Femur (tissue), 1 donor: Measurements from ENCODE around the gene PPA2.

Experiments used
- DNase-seq: peaks from one replicate; pipeline ENCODE4 v3.0.0-alpha.2; 2017

PPA2 gene

DNA sequence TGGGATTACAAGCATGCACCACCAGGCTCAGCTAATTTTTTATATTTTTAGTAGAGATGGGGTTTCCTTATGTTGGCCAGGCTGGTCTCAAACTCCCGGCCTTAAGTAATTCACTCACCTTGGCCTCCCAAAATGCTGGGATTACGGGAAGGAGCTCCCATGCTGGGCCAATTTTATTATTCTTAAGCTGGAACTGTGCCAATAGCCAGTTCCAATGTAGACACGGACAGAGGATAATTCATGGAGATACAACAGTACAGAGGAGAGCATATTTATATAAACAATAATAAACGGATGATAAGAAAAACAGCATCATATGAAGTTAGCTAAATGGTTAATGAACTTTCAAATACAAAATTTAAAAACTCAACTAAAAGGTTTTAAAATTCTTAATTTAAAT lies 87.8 kb downstream of the PPA2 start:
- no peak for DNase-seq

- DNase-seq: no peak
Observed at GRCh38 chr4:105374071-105374470, 99.8 kb downstream of the PPA2 start.

DNA sequence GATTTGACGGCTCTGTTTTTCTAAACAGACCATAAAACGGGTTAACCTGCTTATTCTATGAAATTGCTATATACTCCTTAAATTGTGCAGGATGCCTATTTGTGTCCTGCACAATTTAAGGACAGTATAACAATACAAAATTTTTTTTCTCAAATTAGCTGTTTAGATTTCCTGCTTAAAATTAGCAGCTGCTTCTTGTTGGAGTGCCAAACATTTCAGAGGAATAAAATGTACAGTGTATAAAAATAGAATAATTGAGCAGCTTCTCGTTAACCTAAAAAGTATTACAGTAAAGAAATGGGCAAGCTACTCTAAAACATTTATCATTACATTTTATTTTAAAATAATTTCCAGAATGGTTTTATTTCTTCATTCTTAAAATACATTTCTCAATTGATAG lies 100.5 kb downstream of the PPA2 start:
- DNase-seq: no peak

- DNase-seq: no peak
Observed at GRCh38 chr4:105369988-105370387, 103.9 kb downstream of the PPA2 start.

- no peak for DNase-seq
Observed at GRCh38 chr4:105361053-105361452, 112.8 kb downstream of the PPA2 start.

- no peak for DNase-seq
Observed at GRCh38 chr4:105357258-105357980, 116.4 kb downstream of the PPA2 start.

- no peak for DNase-seq
Observed at GRCh38 chr4:105356194-105356593, 117.7 kb downstream of the PPA2 start.

DNA sequence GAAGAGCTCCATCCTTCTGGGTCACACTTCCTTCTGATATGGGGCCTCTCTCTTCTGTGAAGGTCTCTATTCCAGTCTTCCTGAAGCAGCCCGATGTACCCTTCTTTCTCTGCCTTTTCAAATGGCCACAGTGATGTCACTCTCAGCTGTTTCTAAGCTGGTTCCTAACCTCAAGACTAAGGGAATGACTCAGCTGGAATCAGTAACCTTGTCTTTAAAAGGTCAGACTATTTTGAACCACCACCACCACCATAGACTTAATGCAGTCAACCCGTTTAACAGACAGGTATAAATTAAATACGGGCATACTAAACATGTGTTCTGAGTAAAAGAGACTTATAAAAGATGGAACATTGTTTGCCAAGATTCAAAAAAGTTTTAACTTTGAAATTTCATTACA lies 121.0 kb downstream of the PPA2 start:
- DNase-seq: no peak

DNA sequence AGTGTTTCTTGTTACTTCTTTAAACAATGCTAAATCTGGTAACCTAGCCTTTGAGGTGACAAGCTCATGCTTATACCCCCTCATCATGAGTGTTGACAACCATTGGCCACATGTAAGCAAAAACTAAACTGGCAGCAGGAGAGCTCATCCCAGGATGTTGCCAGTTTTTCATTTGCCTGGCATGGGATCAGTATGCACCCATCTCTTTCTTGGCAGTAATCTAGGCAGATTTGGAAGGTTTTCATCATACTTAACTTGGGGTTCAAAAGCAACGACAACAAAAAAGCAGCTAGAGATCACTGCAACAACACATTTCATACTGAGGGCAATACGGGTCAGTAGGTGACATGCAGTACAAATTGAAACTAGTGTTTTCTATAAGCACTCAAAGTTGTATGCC lies 122.0 kb downstream of the PPA2 start:
- DNase-seq: no peak

DNA sequence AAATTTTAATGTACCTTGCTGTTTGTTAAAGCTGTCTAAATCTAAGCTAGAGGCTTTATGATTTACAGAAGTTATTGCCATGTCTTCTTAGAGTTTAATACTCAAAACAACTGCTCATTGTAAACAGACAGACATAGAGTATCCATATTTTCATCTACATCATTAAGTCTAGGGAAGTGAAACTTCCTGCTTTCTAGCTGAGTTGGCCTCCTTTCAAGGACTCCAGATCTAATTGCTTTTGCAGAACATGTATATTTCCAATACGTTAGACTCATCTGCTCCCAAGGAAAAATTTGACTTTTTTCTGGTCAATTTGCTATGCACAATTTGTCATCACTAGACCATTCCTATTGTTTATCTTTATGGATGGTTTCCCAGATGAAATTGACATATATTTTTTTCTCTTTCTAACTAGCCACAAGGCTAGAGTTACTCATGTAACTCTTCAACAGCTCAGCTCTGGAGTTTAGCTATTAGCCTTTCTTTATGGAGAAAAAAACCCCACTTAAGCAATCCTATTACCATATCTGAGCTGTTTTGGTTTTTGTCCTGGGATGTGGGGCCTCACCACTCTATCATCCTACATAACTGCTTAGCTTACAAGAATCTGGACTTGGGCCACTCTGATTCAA lies 122.9 kb downstream of the PPA2 start:
- no peak for DNase-seq

DNA sequence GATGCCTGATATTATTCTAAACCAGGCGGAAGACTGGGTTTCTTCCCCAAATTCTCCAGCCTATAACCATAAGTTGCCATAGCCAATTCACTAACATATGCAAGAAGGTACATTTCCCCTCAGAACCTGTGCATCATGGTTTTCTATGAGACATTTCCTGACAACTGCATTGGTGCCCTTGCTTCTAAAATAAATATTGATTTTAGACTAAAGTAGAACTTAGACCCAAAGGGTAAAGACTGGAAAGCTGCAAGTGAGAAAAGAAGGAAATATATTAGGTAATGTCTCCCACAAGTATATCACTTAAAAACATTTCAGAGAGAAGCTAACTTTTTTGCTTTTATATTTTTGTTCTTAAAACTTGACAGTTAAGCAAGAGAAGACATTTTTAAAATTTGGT lies 125.1 kb downstream of the PPA2 start:
- DNase-seq: no peak

DNA sequence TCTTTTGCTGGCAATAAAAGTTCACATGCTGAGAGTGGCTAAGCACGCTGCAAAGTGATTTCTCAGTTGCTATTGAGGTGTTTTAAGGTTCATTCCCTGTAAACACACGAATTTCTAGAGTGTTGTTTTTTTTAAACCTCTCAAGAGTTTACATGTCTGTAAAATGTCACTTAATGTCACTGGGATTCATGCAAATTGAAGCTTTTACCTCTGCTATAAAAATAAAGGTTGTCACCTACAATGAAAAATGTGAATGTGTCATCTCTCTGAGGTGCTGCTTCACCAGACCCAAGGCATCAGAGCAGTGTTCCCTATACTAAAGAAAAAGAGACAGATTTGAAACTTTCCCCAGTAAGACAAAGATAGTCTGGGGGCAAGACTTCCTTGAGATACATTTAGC lies 127.0 kb downstream of the PPA2 start:
- no peak for DNase-seq

- no peak for DNase-seq
Observed at GRCh38 chr4:105345838-105346237, 128.0 kb downstream of the PPA2 start.

DNA sequence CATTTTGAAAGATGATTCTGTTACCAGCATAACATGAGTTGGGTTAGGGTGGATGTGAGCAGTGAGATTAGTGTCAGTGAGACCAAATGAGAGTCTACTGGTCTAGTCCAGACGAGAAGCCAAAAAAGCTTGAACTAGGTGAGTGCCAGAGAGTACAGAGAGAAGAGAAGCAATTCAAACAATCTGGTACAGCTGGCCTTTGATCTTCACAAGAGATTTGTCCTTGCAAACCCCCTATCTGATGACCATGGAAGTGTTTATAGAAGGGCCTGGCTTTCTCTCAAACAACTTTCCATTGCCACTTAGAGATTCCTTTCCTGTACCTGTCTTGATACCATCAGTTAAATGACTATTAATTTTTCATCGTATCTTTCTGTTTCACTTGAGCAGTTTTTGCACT lies 128.5 kb downstream of the PPA2 start:
- DNase-seq: no peak

- DNase-seq: no peak
Observed at GRCh38 chr4:105344141-105344540, 129.7 kb downstream of the PPA2 start.

DNA sequence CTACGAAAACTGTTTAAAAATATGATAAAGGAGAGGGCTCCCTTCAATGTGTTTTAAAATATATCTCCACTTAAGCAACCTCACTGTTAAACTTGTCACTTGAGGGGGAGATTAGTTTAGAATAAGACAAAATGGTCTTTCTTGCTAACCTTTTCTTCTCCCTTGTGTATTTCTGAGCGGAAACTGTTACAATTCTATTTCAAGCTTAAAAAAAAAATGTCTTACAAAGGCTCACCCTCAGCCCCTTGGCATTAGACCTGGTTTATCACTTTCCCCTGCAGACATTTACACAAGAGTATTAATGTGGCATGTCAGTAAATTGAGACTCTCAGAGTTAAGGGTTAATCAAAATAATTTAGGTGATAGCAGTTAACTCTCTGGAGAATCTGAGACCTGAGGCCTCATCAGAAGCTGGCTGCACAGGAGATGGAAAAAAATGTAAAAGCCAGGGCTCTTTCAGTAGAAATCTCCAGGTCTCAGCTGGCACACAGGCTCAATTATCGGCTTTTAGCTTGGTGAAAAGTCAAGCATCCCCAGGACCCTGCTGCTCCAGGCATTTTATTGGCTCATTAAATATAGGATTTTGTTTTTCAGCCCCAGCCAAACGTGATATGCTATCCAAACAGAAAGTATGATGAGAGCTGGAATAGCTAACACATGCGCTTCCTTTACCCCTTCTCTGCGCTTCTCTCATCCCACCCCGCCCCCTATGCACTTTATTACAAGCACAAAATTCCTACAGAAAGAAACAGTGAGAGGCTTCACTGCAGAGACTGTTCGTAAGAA lies 130.5 kb downstream of the PPA2 start:
- peak; percentile 60 for DNase-seq

GRCh38 chr4:105329081-105329480 lies 144.8 kb downstream of the PPA2 start:
- DNase-seq: no peak

- no peak for DNase-seq
Observed at GRCh38 chr4:105327956-105328355, 145.9 kb downstream of the PPA2 start.

- DNase-seq: no peak
Observed at GRCh38 chr4:105327222-105327621, 146.6 kb downstream of the PPA2 start.
